HG02759 (cell line): Measurements from ENCODE around the gene NME9.

Experiments used
- ATAC-seq: cut with Tn5 transposase; IDR thresholded peaks from one replicate; pipeline ENCODE4 v1.9.1; 2021; ENCODE audit warnings: mild to moderate bottlenecking, moderate library complexity; ENCODE audit not compliant: unreplicated experiment

The NME9 gene

GRCh38 chr3:138362538-138362937 is 32.9 kb upstream of the NME9 start:
- no peak for ATAC-seq

GRCh38 chr3:138361561-138361971 is 31.9 kb upstream of the NME9 start:
- no peak for ATAC-seq

GRCh38 chr3:138360869-138361525 is 31.3 kb upstream of the NME9 start:
- no peak for ATAC-seq

GRCh38 chr3:138359919-138360868 is 30.5 kb upstream of the NME9 start:
- no peak for ATAC-seq

- no peak for ATAC-seq
Measured at GRCh38 chr3:138359148-138359918, 29.7 kb upstream of the NME9 start.

GRCh38 chr3:138356730-138357405 is 27.2 kb upstream of the NME9 start:
- no peak for ATAC-seq

GRCh38 chr3:138355071-138355470 is 25.4 kb upstream of the NME9 start:
- ATAC-seq, result no peak

- no peak for ATAC-seq
Measured at GRCh38 chr3:138354376-138354775, 24.7 kb upstream of the NME9 start.

- no peak for ATAC-seq
Measured at GRCh38 chr3:138351916-138352550, 22.4 kb upstream of the NME9 start.

GRCh38 chr3:138351151-138351550 is 21.5 kb upstream of the NME9 start:
- no peak for ATAC-seq

GRCh38 chr3:138349926-138350665 is 20.4 kb upstream of the NME9 start:
- ATAC-seq, result no peak

GRCh38 chr3:138348754-138349739 is 19.4 kb upstream of the NME9 start:
- ATAC-seq, result peak; percentile 15

- ATAC-seq, result peak; percentile 45
Measured at GRCh38 chr3:138347960-138348753, 18.5 kb upstream of the NME9 start, which contains the start of gene MRAS. MRAS (plus strand) TSS chr3:138348579; CDS start chr3:138372884, 24,305 bp downstream.

GRCh38 chr3:138344754-138345153 is 15.1 kb upstream of the NME9 start:
- ATAC-seq, result no peak

- ATAC-seq, result no peak
Measured at GRCh38 chr3:138340511-138340910, 10.9 kb upstream of the NME9 start.

- no peak for ATAC-seq
Measured at GRCh38 chr3:138338811-138339210, 9.2 kb upstream of the NME9 start.

- ATAC-seq, result no peak
Measured at GRCh38 chr3:138338244-138338643, 8.6 kb upstream of the NME9 start.
